Left ventricle myocardium inferior (tissue), 1 donor: ENCODE data around the gene PRKD2. TPM values are rescaled to one million over a fixed set of nuclear protein-coding genes. Genes with fewer than 3 reads are reported as not detected.

Experiments
- DNase-seq: peaks from one replicate; pipeline ENCODE4 v3.0.0-alpha.2; 2020
- H3K27ac ChIP-seq: fragments of 200-600 bp; replicated peaks from 2 replicates; pipeline ENCODE4 v1.8.0; 2021
- H3K27me3 ChIP-seq: fragments of 200-600 bp; 2 replicates; pipeline ENCODE4 v1.8.0; 2021; ENCODE audit warnings: low read depth
- H3K36me3 ChIP-seq: fragments of 200-600 bp; 2 replicates; pipeline ENCODE4 v1.8.0; 2021
- H3K4me1 ChIP-seq: fragments of 200-600 bp; 2 replicates; pipeline ENCODE4 v1.8.0; 2021
- H3K4me3 ChIP-seq: fragments of 200-600 bp; 2 replicates; pipeline ENCODE4 v1.8.0; 2021; ENCODE audit warnings: mild to moderate bottlenecking, moderate library complexity
- H3K9me3 ChIP-seq: fragments of 200-600 bp; replicated peaks from 2 replicates; pipeline ENCODE4 v1.8.0; 2021
- intact Hi-C: fragments of 100-400 bp; cut with micrococcal nuclease; formaldehyde crosslinking; loops from one replicate; pipeline ENCODE4 v1.11.0; 2022
- total RNA-seq: library from RNA; stranded (reverse); fragmentation: NEBNext Ultra II Directional; extraction: Animal tissue kit (Norgen Biotek cat#: 25700); gene quantifications from one replicate; pipeline ENCODE4 v1.2.1, GENCODE V29; 2021
- TF ChIP-seq, protein P1 (sequence below): fragments of 200-600 bp; IDR thresholded peaks from 2 replicates; pipeline ENCODE4 v1.8.0; 2021; ENCODE audit warnings: antibody characterized with exemption, mild to moderate bottlenecking, borderline replicate concordance
- donor health status: DM: no; HTN: yes; CAD: no; lungs with severe emphysema.

Gene PRKD2
- total RNA-seq, 1 donor from 2014 or later, result 7.9 TPM

DNA sequence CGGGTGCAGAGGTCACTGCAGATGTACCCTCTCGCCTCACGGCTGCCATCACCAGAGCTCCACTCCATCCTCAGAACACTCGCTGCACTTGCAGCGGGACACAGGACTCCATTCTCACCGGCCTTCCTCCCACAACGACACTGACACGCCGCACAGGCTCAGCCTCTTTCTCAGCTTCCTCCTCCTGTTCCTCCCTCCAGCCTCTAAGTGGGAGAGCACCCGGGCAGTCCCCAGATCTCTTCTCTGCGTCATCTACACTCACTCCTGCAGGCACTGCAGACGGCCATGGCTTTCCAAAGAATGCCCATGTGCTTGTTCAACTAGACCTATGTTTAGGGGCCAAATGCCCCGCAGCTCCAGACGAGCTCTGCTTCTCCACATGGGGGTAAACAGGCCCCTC, 14.7 kb upstream of the PRKD2 start:
- peaks cover 51% of the 10 kb centered on the region for H3K4me1 ChIP-seq
- H3K36me3 ChIP-seq, result peaks cover 92% of the 10 kb centered on the region
- H3K27me3 ChIP-seq, result no peaks in the 10 kb centered on the region
- intact Hi-C loops, result no loop called here
- H3K9me3 ChIP-seq, result no peaks in the 10 kb centered on the region
- H3K27ac ChIP-seq, result no peak overlapping the region
- TF ChIP-seq, protein P1, sequence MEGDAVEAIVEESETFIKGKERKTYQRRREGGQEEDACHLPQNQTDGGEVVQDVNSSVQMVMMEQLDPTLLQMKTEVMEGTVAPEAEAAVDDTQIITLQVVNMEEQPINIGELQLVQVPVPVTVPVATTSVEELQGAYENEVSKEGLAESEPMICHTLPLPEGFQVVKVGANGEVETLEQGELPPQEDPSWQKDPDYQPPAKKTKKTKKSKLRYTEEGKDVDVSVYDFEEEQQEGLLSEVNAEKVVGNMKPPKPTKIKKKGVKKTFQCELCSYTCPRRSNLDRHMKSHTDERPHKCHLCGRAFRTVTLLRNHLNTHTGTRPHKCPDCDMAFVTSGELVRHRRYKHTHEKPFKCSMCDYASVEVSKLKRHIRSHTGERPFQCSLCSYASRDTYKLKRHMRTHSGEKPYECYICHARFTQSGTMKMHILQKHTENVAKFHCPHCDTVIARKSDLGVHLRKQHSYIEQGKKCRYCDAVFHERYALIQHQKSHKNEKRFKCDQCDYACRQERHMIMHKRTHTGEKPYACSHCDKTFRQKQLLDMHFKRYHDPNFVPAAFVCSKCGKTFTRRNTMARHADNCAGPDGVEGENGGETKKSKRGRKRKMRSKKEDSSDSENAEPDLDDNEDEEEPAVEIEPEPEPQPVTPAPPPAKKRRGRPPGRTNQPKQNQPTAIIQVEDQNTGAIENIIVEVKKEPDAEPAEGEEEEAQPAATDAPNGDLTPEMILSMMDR, result no peak
- DNase-seq, result no peak
- no peak overlapping the region for H3K4me3 ChIP-seq

DNA sequence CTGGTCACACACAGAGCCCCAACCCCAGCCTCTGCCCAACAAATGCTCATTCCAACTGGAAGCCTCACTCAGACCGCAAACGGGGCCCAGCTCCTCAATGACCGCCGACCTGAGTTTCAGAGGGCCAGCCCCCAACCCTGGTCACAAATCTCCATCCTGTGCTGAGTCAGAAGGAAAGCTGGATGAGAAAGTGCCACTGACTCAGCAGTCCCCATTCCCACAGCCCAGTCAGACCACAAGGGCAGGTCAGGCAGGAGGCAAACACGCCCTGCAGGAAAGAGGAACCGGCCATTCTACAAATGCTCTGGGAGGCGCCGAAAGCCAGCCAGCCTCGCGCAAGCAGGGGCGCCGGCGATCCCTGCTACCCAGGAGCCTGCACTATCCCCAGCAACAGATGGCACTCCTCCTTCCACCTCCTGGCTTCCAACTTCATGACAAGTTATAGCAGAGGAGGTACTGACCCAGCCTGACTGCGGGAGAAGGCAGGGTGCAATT, 14.1 kb upstream of the PRKD2 start:
- H3K27ac ChIP-seq, result no peak overlapping the region
- no peak for DNase-seq
- TF ChIP-seq, protein P1, result no peak

DNA sequence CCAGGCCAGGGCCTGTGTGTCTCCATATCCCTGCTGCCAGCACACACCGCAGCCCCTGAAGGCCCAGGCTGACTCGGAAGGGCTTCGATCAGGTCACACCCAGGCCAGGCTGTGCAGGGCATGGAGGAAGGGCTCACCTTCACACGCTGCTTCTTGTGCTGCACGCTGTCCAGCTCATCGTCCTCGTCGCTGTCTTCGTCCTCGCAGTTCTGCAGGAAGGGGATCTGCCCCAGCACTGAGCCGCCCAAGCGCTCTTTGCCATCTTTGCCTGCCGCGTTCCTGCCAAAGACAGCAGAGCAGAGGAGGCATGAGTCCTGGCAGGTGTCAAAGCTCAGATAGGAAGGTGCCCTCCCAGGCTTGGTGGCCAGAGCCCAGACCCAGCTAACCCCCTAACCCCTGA, 13.7 kb upstream of the PRKD2 start:
- no peak for DNase-seq
- H3K4me3 ChIP-seq, result no peak overlapping the region
- H3K9me3 ChIP-seq, result no peaks in the 10 kb centered on the region
- peaks cover 51% of the 10 kb centered on the region for H3K4me1 ChIP-seq
- peaks cover 96% of the 10 kb centered on the region for H3K36me3 ChIP-seq
- no peaks in the 10 kb centered on the region for H3K27me3 ChIP-seq
- TF ChIP-seq, protein P1, result no peak
- no peak overlapping the region for H3K27ac ChIP-seq
- intact Hi-C loops, result no loop called here

More for the DNA sequence above, 14.1 kb upstream of the PRKD2 start:
- peaks cover 51% of the 10 kb centered on the region for H3K4me1 ChIP-seq
- no peaks in the 10 kb centered on the region for H3K9me3 ChIP-seq
- intact Hi-C loops, result no loop called here
- no peaks in the 10 kb centered on the region for H3K27me3 ChIP-seq
- peaks cover 96% of the 10 kb centered on the region for H3K36me3 ChIP-seq
- H3K4me3 ChIP-seq, result no peak overlapping the region

DNA sequence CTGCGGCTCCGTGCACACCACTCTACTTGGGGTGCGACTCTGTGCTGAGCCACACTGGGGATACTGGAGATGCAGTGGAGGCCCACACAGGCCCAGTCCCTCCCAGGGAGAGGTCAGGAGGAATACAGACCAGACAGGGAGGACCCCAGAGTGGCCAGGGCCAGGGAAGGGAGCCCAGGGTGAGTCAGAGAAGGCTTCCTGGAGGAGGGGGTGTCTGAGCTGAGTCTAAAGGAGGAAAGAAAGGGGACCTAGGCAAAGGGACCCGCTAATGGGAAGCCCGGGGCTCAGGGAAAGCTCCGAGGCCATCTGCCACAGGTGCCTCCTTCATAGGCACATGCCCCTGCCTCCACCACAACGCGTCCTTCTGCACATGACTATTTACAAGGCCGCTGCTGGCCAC, 13.3 kb upstream of the PRKD2 start:
- H3K9me3 ChIP-seq, result no peaks in the 10 kb centered on the region
- DNase-seq, result no peak
- no peak overlapping the region for H3K4me3 ChIP-seq
- H3K27me3 ChIP-seq, result no peaks in the 10 kb centered on the region
- H3K4me1 ChIP-seq, result peaks cover 51% of the 10 kb centered on the region
- H3K36me3 ChIP-seq, result peaks cover 96% of the 10 kb centered on the region
- intact Hi-C loops, result no loop called here
- no peak overlapping the region for H3K27ac ChIP-seq
- TF ChIP-seq, protein P1, result no peak

DNA sequence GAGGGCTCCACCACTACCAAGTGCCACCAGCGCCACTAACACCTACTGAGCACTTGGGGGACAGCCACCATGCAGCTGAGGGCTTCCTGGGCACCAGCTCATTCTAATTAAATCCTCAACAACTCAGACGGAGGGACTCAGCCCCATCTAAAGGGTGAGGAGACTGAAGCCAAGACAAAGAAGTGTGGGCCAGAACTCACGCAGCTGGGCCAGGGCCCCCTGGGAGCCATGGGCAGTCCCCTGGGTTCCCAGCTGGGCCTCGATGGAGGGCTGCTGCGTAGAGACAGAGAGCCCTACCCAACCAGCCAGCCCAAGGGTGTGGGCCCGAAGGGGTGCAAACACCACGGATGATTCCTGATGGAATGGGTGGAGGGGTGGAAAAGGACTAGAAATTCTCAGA, 12.8 kb upstream of the PRKD2 start:
- H3K4me1 ChIP-seq, result peaks cover 51% of the 10 kb centered on the region
- TF ChIP-seq, protein P1, result no peak
- intact Hi-C loops, result no loop called here

More for the DNA sequence above, 12.8 kb upstream of the PRKD2 start:
- Histone ChIP-seq H3K36me3 (peaks cover 96% of the 10 kb centered on the region), H3K4me3 (no peak overlapping the region), H3K27ac (no peak overlapping the region), H3K9me3 (no peaks in the 10 kb centered on the region), H3K27me3 (no peaks in the 10 kb centered on the region)
- DNase-seq, result no peak
